ENCODE measurements around the gene P4HA2.
"Not testable (repeated sequence)": the region's sequence is repeated elsewhere in the genome, so short reads cannot be mapped to it uniquely, and the experiment has no call there.

The P4HA2 gene

GRCh38 chr5:132193165-132193694, 34.4 kb downstream of the P4HA2 start:
- DNase-seq, result no peak

GRCh38 chr5:132190161-132190817, 37.4 kb downstream of the P4HA2 start:
- no peak for DNase-seq

GRCh38 chr5:132184588-132184987, 43.1 kb downstream of the P4HA2 start:
- DNase-seq, result no peak

- no peak for DNase-seq
These were observed 43.9 kb downstream of the P4HA2 start for GRCh38 chr5:132183723-132184122.

DNA sequence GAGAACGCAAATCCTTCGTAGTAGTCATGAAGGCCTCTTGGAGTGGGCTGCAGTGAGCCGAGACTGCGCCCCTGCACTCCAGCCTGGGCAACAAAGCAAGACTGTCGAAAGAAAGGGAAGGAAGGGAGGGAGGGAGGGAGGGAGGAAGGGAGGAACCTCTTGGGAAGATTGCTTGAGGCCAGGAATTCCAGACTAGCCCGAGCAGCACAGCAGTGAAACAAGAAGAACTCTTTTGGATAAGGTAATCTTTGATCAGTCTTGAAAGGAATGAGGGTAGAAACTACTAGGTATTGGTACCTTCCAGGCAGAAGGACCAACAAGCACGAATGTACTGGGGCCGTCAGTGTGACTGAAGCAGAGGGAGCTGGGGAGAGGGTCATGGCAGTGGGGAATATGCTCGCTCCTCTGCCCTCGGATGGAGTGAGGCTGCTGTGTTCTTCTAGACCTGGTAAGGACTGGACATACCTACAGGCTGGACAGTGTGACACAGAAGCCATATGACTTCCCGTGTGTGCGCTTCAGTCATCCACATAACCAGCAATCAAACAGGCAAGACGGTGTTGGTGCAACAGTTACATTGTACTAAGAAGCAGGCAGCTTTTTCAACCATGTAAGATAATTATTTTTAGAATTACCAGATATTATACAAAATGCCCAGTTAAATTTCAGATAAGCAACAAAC, 45.2 kb downstream of the P4HA2 start:
- no peak for DNase-seq

GRCh38 chr5:132181011-132181629, 46.5 kb downstream of the P4HA2 start:
- no peak for DNase-seq

DNA sequence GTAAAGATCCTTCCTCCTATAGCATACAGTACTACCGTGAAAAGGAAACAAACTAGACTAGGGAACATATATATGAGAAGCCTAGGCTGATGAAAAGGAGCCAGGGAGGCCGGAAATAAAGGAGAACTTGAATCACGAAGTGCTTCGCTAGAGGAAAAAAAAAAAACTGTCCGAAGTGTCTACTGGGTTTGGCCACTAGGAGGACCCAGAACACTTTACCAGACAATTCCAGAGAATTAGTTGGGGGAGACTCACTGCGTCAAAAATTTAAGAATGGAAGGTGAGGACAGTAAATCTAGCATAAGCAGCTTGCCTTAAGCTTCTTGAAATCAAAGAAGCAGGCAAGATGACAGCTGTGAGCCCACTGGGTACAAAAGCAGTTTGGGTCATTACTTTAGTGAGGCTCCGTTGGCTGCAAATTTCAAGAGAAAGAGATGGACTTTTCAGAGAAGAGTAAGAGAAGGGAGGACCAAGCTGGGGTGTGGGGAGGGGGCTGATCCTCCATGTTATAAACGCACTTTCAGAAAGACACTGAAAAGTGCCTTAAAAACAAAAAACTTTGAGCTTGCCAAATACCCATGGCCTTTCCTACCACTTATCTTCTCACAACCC, 47.4 kb downstream of the P4HA2 start:
- DNase-seq, result no peak

- DNase-seq, result no peak
These were observed 48.2 kb downstream of the P4HA2 start for GRCh38 chr5:132179405-132179804.

- DNase-seq, result no peak
These were observed 49.9 kb downstream of the P4HA2 start for GRCh38 chr5:132177691-132178149.

- DNase-seq, result no peak
These were observed 50.7 kb downstream of the P4HA2 start for GRCh38 chr5:132176987-132177386.

DNA sequence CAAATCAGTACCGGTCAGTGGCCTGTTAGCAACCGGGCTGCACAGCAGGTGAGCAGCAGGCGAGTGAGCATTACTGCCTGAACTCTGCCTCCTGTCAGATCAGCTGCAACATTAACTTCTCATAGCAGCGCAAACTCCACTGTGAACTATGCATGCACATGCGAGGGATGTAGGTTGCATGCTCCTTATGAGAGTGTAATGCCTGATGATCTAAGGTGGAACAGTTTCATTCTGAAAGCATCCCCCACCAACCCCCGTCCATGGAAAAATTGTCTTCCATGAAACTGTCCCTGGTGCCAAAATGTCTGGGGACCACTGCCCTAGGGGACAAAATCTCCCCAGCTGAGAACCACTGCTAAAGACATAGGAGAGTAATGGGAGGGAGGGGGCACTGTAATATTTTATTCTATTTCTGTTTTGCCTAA, 51.1 kb downstream of the P4HA2 start:
- no peak for DNase-seq

- DNase-seq, result no peak
These were observed 64.7 kb downstream of the P4HA2 start for GRCh38 chr5:132162945-132163344.

DNA sequence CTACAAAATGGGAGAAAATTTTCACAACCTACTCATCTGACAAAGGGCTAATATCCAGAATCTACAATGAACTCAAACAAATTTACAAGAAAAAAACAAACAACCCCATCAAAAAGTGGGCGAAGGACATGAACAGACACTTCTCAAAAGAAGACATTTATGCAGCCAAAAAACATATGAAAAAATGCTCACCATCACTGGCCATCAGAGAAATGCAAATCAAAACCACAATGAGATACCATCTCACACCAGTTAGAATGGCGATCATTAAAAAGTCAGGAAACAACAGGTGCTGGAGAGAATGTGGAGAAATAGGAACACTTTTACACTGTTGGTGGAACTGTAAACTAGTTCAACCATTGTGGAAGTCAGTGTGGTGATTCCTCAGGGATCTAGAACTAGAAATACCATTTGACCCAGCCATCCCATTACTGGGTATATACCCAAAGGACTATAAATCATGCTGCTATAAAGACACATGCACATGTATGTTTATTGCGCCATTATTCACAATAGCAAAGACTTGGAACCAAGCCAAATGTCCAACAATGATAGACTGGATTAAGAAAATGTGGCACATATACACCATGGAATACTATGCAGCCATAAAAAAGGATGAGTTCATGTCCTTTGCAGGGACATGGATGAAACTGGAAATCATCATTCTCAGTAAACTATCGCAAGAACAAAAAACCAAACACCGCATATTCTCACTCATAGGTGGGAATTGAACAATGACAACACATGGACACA, 65.9 kb downstream of the P4HA2 start:
- DNase-seq, result not testable (repeated sequence)

DNA sequence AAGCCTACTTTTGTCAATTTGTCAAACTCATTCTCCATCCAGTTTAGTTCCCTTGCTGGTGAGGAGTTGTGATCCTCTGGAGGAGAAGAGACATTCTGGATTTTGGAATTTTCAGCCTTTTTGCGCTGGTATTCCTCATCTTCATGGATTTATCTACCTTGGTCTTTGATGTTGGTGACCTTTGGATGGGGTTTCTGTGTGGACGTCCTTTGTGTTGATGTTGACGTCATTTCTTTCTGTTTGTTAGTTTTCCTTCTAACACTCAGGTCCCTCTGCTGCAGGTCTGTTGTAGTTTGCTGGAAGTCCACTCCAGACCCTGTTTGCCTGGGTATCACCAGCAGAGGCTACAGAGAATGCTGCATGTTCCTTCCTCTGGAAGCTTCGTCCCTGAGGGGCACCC, 71.2 kb downstream of the P4HA2 start:
- DNase-seq, result no peak

GRCh38 chr5:132150565-132150964, 77.1 kb downstream of the P4HA2 start:
- DNase-seq, result no peak

GRCh38 chr5:132147663-132148062, 80.0 kb downstream of the P4HA2 start:
- DNase-seq, result no peak

DNA sequence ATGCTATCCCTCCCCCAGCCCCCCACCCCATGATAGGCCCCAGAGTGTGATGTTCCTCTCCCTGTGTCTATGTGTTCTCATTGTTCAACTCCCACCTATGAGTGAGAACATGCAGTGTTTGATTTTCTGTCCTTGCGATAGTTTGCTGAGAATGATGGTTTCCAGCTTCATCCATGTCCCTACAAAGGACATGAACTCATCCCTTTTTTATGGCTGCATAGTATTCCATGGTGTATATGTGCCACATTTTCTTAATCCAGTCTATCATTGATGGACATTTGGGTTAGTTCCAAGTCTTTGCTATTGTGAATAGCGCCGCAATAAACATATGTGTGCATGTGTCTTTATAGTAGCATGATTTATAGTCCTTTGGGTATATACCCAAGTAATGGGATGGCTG, 82.3 kb downstream of the P4HA2 start:
- not testable (repeated sequence) for DNase-seq

DNA sequence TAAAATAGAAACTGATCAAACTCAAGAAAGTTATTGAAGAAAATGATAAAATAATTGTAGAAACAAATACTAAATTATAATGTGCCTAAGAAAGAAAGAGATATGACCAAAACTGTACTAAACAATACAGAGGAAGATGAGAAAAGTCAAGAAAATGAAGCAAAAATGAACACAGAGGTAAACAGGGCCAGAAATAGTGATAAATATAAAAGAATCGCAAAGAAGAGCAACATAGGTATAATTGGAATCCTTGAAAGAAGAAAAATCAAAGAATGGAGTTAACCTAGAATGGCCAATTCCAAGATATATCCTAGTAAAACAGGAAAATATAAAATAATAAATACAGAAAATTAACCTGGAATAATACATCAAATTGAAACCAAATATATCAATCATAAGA, 84.5 kb downstream of the P4HA2 start:
- DNase-seq, result no peak

- DNase-seq, result no peak
These were observed 85.2 kb downstream of the P4HA2 start for GRCh38 chr5:132142459-132142858.
